ENCODE results near the gene LDLR.

LDLR gene

DNA sequence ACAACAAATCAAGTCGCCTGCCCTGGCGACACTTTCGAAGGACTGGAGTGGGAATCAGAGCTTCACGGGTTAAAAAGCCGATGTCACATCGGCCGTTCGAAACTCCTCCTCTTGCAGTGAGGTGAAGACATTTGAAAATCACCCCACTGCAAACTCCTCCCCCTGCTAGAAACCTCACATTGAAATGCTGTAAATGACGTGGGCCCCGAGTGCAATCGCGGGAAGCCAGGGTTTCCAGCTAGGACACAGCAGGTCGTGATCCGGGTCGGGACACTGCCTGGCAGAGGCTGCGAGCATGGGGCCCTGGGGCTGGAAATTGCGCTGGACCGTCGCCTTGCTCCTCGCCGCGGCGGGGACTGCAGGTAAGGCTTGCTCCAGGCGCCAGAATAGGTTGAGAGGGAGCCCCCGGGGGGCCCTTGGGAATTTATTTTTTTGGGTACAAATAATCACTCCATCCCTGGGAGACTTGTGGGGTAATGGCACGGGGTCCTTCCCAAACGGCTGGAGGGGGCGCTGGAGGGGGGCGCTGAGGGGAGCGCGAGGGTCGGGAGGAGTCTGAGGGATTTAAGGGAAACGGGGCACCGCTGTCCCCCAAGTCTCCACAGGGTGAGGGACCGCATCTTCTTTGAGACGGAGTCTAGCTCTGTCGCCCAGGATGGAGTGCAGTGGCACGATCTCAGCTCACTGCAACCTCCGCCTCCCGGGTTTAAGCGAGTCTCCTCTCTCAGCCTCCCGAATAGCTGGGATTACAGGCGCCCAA is at the start of gene LDLR:
Gene LDLR (plus strand): TSS at position 210 of the 760 bp plus-strand sequence. CDS start 86 bp downstream, at position 296.
- DNase-seq (ENCODE audit: low read depth), result peak; percentile 80

DNA sequence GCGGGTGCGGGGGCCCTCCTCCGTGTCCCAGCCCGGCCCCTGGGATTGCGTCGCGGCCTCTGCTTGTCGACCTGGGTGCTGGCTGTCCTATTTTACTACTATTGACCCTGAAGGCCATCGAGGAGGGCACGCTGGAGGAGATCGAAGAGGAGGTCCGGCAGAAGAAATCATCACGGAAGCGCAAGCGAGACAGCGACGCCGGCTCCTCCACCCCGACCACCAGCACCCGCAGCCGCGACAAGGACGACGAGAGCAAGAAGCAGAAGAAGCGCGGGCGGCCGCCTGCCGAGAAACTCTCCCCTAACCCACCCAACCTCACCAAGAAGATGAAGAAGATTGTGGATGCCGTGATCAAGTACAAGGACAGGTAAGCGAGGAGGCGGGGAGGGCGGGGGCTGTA is 48.1 kb upstream of the LDLR start:
- DNase-seq (ENCODE audit: low read depth), result no peak

DNA sequence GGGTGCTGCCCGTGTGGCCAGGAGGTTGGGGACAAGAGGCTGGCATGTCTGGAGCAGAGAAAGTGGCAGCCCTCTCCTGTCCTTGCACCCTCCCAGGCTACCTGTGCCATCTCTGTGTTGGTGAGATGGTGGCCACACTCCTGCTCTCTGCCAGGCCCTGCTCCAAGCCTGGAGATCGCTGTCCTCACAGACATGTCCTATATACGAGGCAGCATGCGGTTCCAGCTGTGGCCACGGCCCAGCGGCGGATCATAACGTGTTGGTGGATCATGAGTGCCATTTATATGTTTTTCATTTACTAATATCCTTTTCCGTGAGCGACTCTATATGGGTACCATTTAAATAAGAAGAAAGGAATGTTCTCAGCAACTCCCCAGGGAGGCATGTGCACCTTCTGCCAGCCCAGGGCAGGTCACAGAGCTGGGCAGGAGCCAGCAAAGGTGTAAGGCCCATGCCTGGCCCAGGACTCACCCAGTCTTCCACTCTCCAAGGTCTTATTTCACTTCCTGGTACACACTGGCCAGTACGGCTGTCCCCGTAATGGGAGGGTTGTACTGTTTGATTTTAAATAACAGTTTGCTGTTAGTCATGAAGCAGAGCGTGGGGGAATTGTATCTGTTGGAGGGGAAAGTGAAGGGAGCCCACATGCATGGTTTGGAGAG is 47.2 kb upstream of the LDLR start:
- DNase-seq (ENCODE audit: low read depth), result no peak

DNA sequence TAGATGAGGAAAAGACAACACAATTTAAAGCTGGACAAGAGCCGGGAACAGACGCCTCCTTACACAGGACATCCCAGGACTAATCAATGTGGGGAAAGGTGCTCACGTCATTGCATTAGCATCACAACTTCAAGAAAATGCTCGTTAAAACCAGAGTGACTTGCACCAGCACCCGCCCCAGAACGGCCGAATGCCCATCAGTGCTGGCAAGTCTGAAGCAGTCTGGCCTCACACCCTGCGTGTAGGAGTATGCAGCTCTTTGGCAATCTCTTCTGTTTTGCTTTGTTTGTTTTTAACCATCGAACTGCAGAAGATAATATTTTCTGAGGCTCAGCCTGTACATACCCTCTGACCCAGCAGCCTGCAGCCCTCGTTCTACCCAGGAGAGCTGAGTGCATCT is 44.8 kb upstream of the LDLR start:
- DNase-seq (ENCODE audit: low read depth), result no peak

DNA sequence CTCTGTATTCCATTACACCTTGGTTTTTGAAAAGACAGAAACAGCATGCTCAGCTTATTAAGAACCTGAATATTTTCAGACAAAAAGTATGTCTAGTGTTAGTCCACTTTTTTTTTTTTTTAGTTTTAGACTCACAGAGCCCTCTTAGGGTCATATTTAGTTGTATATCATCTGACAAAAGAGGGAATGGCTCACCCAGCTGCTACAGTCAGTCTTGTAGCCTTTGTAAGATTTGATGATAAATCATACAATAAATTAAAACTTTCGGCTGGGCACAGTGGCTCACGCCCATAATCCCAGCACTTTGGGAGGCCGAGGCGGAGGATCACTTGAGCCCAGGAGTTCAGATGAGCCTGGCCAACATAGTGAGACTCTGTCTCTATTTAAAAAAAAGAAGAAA is 43.7 kb upstream of the LDLR start:
- DNase-seq (ENCODE audit: low read depth), result no peak

DNA sequence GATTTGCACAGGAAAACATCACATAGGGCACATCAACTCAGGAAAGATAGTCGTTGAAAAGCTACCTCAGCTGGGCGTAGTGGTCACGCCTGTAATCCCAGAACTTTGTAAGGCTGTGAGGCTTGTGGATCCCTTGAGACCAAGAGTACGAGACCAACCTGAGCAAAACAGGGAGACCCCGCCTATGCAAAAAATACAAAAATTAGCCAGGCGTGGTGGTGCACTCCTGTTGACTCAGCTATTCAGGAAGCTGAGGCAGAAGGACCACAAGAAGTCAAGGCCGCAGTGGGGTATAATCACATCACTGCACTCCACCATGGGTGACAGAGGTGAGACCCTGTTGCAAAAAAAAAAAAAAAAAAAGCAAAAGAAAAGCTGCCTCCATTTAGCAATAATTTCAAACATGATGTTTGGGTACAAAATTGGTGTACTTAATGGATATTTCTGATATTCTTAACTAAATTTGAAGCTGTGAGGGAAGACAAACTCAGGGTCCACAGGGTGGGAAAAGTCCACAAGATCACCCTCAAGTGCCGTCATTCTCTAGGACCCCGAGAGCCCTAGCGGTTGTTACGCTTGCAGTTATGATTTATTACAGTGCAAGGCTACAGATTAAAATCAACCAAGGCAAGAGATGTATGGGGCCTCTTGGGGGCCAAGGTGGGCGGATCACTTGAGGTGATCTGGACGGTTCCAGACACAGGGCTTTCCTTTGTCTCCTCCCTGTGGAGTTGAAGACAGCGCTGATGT is 42.5 kb upstream of the LDLR start:
- DNase-seq (ENCODE audit: low read depth), result no peak

DNA sequence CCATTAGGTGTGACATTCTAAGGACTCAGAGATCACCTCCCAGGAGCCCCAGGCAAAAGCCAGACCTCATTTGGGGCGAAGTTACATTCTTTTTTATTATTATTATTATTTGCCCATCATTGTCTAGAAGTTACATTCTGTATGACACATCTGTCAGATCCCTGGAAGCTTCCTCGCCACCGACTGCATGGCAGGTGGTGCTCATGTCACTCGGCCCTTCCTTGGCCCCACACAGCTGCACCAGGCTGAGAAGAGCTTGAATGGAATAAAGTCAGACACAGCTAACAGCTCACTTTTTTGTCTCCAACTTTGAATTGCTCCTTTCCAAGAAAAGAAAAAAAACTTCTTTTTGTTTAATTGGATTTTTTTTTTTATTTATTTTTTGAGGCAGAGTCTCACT is 41.4 kb upstream of the LDLR start:
- no peak for DNase-seq (ENCODE audit: low read depth)

DNA sequence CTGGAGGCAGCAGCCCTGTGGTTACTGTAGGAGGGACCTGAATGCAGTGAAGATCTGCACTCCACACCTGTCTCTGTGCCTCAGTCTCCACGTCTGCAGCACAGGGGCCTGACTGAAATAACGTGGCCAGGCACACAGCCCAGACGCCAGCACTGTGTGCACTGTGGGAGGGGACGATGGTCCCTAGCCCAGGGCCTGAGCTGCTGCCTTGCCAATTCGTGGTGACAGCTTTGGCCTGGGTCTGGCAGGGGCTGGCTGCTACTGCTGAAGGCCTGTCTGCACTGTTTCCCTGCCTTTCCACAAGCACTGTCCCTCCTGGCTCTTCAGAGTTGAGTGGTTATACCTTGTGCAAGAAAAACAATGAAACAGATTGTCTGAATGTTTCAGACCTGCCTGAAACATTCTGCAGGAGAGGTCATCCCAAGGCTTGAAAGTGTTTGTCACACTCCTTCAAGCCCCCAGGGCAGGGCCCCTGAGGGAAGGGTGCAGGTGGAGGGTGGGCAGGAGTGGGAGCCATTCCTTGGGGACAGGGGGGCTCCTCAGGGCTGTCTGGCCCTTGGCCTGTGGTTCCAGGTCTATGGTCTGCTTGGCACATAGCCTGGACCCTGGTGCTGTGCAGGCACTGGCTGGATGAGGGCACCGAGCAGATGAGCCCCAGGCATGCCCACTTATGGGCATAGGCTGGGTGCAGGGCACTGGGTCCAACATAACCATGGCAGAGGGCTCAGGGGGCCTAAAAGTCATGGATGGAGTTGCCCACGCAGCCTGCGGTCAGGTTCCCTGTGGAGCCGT is 38.7 kb upstream of the LDLR start:
- DNase-seq (ENCODE audit: low read depth), result no peak

DNA sequence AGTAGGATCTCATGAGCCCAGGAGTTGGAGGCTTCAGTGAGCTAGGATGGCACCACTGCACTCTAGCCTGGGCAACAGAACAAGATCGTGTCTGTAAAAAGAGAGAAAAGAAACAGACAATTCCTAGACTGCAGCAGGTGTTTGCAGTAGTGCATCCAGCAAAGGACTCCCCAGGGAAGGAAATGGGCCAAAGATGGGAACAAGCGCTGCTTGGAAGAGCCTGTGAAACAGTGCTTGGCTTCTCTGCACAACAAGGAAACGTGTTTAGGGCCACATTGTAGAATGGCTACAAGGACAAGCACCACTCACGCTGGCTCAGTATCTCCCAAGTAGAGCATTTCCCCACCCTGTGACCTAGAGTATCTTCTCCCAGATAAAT is 35.5 kb upstream of the LDLR start:
- DNase-seq (ENCODE audit: low read depth), result no peak

DNA sequence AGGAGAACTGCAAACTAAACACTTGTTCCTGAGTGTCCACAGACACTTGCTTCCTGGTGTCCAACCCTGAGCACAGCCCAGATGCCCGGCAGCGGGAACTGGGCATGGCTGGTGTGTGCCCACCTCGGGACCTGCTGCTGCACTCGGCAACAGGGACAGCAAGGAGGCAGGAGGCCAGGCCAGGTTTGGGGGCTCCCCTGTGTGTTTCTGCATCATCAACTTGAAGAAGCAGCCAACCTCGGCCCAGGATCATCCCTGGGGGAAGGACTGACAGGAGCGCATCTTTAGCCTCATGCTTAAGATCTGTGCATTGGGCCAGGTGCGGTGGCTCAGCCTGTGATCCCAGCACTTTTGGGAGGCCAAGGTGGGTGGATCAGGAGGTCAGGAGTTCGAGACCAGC is 35.1 kb upstream of the LDLR start:
- no peak for DNase-seq (ENCODE audit: low read depth)

DNA sequence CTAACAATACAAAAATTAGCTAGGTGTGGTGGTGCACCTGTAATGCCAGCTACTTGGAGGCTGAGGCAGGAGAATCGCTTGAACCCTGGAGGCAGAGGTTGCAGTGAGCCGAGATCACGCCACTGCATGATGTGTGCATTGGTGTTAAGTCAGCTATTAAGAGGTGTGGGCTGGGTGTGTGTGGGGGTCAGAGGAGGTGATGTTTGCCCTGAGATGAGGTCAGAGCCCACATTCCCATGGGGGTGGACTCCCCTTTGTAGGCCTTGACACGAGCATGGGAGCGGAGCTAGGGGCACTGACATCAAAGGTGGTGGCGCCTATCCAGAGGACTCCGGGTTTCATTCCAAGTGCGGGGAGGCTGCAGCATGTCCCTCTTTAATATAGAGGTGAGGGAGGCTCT is 34.6 kb upstream of the LDLR start:
- no peak for DNase-seq (ENCODE audit: low read depth)

DNA sequence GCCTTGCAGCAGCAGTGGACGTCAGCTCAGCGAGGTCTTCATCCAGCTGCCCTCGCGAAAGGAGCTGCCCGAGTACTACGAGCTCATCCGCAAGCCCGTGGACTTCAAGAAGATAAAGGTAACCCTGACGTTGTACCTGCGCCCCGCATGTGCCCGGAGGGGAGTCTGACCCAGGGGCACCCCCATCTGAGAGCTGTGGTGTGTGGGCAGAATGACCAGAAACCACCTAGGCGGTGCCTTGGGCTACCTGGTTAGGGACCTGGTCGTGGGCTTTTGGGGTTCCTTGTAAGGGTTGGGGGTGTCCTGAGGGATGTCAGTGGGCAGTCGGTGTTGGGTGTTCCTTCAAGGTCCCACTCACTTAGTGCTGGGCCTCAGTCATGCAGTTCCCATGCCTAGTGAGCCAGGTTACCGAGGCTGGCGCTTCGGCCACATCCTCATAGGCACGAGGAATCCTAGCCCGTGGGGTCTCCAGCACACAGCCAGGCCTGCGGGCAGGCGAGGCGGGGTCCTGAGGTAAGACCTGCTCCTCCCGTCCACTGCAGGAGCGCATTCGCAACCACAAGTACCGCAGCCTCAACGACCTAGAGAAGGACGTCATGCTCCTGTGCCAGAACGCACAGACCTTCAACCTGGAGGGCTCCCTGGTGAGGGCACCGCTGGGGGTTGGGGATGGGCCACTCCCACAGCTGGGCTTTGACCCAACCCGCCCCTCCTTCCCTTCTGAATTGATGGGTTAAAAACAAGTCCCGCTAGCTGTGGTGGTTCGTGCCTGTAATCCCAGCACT is 30.8 kb upstream of the LDLR start:
- no peak for DNase-seq (ENCODE audit: low read depth)

DNA sequence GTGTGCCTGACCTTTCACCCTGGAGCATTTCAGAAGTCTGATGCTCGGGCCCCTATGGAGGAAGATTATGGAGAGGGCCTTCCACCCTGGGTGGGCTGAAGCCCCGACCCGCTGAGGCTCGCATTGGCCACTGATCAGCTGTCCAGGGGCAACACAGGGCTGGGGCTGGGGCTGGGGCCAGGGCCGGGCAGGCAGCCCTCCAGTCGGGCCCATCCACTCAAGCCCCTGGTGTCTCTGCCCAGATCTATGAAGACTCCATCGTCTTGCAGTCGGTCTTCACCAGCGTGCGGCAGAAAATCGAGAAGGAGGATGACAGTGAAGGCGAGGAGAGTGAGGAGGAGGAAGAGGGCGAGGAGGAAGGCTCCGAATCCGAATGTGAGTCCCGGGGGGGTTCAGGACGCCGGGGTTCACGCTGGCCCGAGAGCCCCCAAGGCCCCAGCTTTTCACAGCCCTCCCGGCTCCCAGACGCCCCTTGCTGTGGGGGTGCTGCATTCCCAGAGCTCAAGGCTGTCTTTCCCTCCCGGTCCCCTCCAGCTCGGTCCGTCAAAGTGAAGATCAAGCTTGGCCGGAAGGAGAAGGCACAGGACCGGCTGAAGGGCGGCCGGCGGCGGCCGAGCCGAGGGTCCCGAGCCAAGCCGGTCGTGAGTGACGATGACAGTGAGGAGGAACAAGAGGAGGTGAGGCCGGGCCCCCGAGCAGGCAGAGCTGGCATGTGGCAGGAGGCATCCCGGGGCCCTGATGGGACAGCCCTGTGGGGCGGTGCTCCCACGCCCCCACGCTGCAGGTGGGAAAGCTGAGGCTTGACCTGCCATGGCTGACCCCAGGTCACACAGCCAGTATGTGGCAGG is 29.5 kb upstream of the LDLR start:
- DNase-seq (ENCODE audit: low read depth), result no peak

DNA sequence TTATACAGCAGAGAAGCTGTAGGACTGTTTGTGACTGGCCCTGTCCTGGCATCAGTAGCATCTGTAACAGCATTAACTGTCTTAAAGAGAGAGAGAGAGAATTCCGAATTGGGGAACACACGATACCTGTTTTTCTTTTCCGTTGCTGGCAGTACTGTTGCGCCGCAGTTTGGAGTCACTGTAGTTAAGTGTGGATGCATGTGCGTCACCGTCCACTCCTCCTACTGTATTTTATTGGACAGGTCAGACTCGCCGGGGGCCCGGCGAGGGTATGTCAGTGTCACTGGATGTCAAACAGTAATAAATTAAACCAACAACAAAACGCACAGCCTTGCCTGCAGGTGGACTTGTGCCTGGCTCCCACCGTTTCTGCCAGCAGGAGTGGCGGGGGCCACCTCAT is 27.3 kb upstream of the LDLR start:
- no peak for DNase-seq (ENCODE audit: low read depth)

DNA sequence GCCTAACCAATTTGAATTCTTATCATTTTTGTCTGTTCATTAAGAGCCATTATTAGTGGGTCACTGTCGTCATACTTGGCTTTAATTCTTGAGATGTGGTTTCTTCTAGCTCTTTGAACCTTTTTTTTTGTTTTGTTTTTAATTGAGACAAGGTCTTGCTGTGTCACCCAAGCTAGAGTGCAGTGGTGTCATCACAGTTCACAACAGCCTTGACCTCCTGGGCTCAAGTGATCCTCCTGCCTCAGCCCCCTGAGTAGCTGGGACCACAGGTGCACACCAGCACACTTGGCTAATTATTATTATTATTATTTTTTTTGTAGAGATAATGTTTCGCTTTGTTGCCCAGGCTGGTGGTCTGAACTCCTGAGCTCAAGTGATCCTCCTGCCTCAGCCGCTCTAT is 25.8 kb upstream of the LDLR start:
- DNase-seq (ENCODE audit: low read depth), result no peak

DNA sequence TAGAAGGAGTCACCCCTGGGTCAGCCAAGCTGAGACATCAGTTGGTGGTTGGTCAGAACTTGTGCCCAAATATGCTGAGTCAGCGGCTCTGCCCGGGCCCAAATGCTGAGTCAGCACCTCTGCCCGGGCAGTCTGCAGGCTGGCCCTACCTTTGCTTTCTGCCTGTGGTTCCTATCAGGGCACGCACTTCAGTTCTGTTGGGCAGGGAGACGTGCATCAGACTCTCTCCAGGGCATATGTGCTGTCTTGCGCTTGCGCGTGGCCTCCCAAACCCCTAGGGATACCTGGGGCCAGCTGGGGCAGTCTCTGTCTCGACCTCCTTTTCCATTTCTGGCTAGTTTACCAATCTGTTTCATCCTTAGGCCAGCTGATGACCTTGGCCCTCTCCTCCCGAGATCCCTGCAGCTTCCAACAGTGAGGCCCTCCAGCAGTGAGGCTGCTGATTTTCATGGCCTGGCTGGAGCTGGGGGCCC is 24.4 kb upstream of the LDLR start:
- no peak for DNase-seq (ENCODE audit: low read depth)

DNA sequence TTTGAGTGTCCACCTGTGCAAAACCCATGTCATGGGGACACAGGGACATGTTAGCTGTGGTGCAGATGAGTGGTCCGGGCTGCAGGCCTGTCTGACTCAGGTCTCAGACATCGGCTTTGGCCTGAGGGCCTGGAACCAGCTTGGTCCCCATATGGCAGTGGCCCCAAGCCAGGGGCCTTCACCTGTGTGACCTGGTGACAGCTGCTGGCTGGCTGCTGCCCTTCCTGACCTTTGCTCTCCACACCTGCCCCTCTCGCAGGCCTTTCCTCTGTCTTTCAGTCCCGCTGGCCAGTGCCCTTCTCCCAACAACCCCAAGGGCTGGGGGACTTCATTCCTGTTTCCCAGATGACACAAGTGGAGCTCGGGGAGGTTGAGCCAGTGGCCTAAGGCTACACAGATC is 22.9 kb upstream of the LDLR start:
- DNase-seq (ENCODE audit: low read depth), result no peak

DNA sequence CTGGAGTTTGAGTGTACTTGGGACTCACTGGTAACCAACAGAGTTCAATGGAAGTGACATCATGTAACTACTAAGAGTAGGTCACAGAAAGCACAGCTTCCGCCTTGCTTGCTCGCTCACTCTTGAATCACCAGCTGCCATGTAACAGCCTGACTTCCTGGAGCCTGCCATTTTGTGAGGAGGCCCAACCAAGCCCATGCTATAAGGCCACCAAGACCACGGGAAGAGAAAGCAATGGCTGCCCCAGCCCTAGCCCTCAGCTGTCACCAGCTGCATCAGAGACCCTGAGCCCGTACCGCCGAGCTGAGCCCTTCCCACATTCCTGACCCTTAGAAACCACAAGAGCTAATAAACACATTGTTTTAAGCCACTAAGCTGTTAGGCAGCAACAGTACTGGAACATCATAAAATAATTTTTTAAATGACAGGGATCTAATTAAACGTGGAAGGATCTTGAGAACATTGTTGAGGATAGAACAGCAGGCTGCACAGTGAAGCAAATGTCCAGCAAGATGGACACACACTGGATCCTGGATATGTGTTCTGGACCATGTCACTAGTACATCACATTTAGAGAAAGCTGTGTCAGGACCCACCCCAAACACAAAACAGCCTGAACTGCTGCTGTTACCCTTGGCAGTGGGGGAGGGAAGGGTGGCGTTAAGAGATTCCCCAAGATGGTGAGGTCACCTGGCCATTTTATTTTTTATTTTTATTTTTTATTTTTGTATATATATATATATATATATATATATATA is 21.7 kb upstream of the LDLR start:
- DNase-seq (ENCODE audit: low read depth), result no peak

DNA sequence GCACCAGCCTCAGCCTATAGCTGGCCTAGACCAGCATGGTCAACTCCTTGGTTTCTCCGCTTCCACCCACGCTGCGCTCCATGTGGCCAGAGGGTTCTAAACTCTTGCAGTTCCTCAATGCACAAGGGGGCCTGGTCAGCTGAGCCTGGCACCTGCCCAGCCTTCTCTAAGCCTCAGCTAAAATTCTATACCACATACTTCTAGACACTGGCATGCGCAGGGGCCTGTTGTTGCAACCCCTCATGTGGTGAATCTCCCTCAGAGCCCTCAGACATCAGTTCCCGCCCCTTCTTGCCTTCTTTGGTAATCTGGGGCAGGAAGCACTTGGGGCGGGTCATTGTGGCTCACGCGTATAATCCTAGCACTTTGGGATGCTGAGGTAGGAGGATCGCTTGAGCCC is 19.7 kb upstream of the LDLR start:
- no peak for DNase-seq (ENCODE audit: low read depth)

DNA sequence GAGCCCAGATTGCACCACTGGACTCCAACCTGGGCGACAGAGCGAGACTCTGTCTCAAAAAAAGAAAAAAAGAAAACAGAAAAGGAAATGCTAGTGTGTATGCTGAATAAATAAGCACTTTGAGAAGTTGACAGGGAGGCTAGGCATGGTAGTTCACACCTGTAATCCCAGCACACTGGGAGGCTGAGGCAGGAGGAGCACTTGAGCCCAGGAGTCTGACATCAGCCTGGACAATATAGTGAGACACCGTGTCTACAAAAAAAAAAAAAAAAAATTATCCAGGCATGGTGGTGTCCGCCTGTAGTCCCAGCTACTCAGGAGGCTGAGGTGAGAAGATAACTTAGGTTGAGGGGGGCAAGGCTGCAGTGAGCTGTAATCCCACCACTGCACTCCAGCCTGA is 19.1 kb upstream of the LDLR start:
- DNase-seq (ENCODE audit: low read depth), result no peak

Data from GM04504 (cell line).